ENCODE data around the gene APEH.

APEH gene

DNA sequence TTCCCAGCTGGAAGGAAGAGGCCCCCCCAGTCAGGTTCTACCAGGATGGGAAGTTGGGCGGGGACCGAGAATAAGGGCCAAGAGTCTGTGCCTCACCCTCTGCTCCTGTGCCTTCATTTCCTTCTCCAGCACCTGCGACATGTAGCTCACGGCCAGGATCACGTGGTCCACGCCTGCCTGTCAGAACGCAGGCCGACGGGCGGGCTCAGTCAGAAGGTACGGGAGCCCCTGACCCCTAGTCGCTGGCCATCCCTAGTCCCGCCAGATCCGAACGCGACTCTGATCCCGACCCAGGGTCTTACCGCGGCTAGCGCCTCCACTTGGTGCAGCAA, 49.1 kb downstream of the APEH start:
- Mint-ChIP-seq H3K4me1 (ENCODE audit: low read depth) (peaks cover 34% of the 10 kb centered on the region), H3K36me3 (ENCODE audit: low read depth) (peaks cover 24% of the 10 kb centered on the region), H3K9me3 (no peaks in the 10 kb centered on the region), H3K27me3 (ENCODE audit: low read depth) (no peaks in the 10 kb centered on the region), H3K4me3 (peak overlapping the region; percentile 94), H3K27ac (peak overlapping the region; percentile 96)

DNA sequence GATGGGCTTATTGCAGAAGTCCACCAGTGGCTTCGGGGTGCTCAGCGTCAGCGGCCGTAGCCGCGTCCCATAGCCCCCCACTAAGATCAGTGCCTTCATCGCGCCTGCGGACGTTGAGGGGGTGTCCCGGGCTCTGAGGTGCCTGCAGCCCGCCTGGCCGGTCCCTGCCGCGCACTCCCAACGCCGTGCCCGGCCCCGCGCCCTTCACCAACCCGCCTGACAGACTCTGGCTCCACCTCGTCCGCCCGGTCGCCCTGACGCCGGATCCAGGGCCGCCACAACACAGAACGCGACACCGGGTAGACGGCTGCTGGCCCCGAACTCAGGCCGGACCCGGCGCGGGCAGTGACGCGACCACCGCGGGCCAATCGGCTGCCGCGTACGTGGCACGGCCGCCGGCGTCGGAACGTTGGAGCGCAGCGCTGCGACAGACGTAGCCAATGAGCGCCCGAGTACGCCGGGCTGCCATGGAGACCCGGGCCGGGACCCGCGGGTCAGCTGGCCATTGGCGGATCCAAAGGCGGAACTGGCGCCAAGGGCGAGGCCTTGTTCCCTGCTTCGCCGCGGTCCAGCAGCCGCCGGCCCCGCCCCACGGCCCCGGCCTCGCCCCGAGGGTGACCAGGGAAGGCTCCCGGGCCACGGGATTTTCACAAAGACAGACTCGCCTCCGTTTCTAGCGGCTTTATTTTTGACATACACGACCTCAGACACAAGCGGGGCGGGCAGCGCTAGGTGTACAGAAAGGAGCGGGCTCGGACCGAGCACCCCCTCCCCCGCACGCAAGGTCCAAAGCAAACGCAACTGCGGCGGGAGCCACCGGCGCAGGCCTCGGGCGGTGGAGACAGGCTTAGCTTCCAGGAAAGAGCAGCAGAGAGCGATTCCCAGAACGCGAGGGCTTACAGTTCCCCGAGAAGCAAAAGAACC, 49.7 kb downstream of the APEH start, which contains the start of gene GMPPB:
Gene GMPPB, minus strand, starts transcription at position 324 of the 924 bp plus-strand sequence. Its CDS starts 225 bp downstream, at position 99.
- Mint-ChIP-seq H3K9me3 (no peaks in the 10 kb centered on the region), H3K36me3 (ENCODE audit: low read depth) (peaks cover 25% of the 10 kb centered on the region), H3K4me1 (ENCODE audit: low read depth) (peaks cover 29% of the 10 kb centered on the region), H3K27me3 (ENCODE audit: low read depth) (no peaks in the 10 kb centered on the region), H3K27ac (peak within 1 kb of the TSS; percentile 96), H3K4me3 (peak within 1 kb of the TSS; percentile 94)

DNA sequence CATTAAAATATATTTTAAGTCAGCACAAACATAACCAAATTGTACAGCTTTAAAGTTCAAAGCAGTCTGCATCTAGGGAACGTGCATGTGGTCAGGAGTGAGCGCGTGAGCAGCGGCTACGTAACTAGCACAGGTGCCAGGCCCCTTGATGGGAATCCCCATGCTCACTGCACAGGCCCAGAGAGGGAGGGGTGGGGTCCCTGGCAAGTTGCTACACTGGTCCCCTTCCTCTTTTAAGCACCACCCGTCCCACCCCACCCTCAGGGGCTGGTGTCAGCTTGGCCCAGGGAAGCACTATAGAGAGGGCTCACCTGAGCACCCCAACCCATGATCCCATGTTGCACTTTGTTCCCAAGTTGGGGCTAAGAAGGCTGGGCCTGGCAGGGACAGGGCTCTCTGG, 50.4 kb downstream of the APEH start:
- Mint-ChIP-seq H3K36me3 (ENCODE audit: low read depth) (peaks cover 25% of the 10 kb centered on the region), H3K27me3 (ENCODE audit: low read depth) (no peaks in the 10 kb centered on the region), H3K9me3 (no peaks in the 10 kb centered on the region), H3K4me3 (peak overlapping the region; percentile 94), H3K4me1 (ENCODE audit: low read depth) (peaks cover 22% of the 10 kb centered on the region), H3K27ac (peak overlapping the region; percentile 96)

DNA sequence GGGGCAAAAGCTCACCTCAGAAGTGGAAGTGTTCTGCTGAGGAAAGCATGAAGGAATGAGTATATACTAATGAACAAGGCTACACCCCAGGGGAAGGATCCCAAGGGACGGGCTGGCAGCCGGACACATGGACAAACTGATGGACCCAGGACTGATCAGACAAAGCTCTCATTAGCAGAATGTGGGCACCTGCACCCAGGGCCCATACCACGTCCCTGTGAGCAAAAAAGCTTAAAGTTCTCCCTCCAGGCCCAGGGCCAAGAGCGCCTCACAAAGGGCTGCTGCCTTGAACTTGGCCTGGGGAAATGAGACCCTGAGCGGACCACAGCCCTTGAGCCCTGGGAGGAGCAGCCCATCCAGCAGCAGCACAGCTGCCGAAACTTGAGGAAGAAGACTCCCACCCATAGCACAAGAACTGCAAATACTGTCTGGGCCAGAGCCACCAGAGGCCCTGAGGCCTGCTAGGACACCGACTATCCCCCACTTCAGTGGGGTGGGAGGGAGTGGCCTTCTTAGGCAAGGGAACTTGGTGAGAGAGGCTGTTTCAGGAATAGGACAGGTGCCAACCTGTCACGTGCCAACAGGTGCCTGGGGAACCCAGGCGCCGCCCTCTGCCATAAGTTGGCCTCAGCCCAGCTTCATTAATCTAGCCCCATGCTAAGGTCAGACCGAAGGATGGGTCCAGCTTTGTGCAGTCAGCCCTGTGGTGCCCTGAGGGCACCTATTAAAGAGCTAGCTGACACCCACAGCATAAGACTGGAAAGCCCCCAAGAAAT, 51.9 kb downstream of the APEH start:
- no peaks in the 10 kb centered on the region for H3K9me3 Mint-ChIP-seq
- peaks cover 22% of the 10 kb centered on the region for H3K36me3 Mint-ChIP-seq (ENCODE audit: low read depth)
- H3K27me3 Mint-ChIP-seq (ENCODE audit: low read depth), result no peaks in the 10 kb centered on the region
- H3K4me1 Mint-ChIP-seq (ENCODE audit: low read depth), result peaks cover 15% of the 10 kb centered on the region
- H3K27ac Mint-ChIP-seq, result peak overlapping the region; percentile 57
- no peak overlapping the region for H3K4me3 Mint-ChIP-seq

DNA sequence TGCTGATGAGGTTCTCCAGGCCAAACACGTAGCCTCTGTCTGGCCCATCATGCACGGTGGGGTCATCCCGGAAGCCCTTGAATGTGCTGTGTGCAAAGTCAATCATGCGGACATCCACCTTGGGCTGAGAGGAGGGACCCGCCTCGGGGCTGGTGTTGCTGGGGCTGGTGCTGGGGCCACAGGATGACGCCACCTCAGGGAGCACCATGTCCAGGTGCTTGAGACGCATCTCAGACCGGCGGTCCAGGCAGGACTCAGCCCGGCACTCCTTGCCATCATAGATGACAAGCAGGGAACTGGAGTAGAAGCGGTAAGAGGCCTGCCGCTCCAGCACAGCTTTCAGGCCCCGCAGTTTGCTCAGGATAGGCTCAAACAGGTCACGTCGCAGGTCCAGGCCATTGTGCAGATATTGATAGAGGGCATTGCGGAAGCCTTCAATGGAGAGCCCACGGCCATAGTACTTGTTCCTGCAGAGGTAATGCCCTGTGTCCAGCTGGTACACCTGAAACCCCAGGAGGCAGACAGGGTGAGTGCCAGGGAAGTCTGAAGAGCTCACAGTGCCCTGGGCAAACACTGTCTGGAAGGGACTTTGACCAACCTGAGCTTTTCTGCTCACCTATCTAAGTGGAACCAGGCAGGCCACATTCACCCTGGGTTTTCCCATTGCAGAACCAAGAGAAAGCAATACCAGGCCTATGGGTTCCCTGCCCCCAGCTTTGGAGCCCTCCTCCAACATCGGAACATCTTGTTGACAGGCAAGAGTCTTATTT, 53.2 kb downstream of the APEH start:
- Mint-ChIP-seq H3K27ac (no peak overlapping the region), H3K4me3 (no peak overlapping the region), H3K27me3 (ENCODE audit: low read depth) (no peaks in the 10 kb centered on the region), H3K36me3 (ENCODE audit: low read depth) (peaks cover 21% of the 10 kb centered on the region), H3K4me1 (ENCODE audit: low read depth) (peaks cover 12% of the 10 kb centered on the region), H3K9me3 (no peaks in the 10 kb centered on the region)

DNA sequence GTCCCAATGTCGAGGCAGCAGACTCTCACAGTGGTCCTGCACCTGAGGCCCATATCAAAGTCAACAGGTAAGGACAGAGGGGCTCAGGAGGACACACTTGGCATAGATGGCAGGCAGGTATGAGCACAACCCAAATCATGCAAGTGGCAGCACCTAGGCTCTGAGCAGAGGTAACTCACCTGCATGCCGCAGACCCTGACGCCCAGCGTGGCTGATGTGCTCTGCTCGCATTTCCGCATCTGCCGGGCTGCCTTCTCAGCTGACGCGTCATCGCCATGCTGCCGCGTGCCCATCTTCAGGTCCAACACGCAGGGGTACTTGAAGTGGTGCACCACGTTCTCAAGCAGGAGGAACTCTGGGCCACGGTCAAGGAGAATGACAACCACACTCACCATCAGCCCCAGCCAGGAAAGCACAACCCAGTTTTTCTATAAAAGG, 53.8 kb downstream of the APEH start:
- no peaks in the 10 kb centered on the region for H3K9me3 Mint-ChIP-seq

DNA sequence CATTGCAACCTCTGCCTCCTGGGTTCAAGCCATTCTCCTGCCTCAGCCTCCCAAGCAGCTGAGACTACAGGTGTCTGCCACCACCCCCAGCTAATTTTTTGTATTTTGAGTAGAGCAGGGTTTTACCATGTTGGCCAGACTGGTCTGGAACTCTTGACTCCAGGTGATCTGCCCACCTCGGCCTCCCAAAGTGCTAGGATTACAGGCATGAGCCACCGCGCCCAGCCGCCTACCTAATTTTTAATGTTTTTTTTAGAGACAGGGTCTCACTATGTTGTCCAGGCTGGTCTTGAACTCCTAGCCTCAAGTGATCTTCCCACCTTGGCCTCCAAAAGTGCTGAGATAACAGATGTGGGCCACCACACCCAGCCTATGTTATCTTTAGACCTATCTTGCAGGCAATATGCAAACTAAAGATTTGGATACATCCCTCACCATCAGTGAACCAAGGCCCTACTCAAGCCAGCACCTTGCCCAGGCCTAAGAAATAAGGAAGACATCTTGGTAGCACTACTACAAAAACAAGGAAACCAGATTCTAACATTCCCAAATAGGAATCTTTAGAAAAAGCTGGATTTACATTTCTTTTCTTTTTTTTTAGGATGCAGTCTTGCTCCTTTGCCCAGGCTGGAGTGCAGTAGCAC, 55.9 kb downstream of the APEH start:
- Mint-ChIP-seq H3K36me3 (ENCODE audit: low read depth) (peaks cover 21% of the 10 kb centered on the region), H3K9me3 (no peaks in the 10 kb centered on the region), H3K4me1 (ENCODE audit: low read depth) (no peaks in the 10 kb centered on the region), H3K4me3 (no peak overlapping the region), H3K27ac (no peak overlapping the region), H3K27me3 (ENCODE audit: low read depth) (no peaks in the 10 kb centered on the region)

More for the DNA sequence above, 53.8 kb downstream of the APEH start:
- Mint-ChIP-seq H3K27ac (no peak overlapping the region), H3K4me3 (no peak overlapping the region), H3K4me1 (ENCODE audit: low read depth) (peaks cover 8% of the 10 kb centered on the region), H3K36me3 (ENCODE audit: low read depth) (peaks cover 21% of the 10 kb centered on the region), H3K27me3 (ENCODE audit: low read depth) (no peaks in the 10 kb centered on the region)

DNA sequence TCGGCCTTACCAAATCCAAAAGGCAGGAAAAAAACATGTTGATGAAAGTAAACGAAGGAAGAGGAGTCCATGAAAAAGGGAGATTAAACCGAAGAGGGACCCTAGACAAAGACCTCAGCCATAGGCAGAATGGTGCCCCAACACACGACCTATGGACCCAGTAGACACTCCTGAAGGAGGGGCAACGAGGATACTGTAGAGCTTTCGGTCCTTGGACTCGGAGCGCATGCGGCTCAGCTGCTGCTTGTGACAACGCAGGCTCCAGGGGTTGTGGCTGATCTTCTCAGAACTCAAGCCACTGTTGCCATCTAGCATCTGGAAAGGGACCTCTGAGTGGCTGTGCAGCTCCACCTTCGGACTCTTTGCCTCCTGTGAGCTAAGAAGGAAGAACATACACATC, 58.4 kb downstream of the APEH start:
- no peak overlapping the region for H3K27ac Mint-ChIP-seq
- H3K4me1 Mint-ChIP-seq (ENCODE audit: low read depth), result no peaks in the 10 kb centered on the region
- no peak overlapping the region for H3K4me3 Mint-ChIP-seq
- peaks cover 25% of the 10 kb centered on the region for H3K36me3 Mint-ChIP-seq (ENCODE audit: low read depth)
- H3K9me3 Mint-ChIP-seq, result no peaks in the 10 kb centered on the region
- H3K27me3 Mint-ChIP-seq (ENCODE audit: low read depth), result no peaks in the 10 kb centered on the region

DNA sequence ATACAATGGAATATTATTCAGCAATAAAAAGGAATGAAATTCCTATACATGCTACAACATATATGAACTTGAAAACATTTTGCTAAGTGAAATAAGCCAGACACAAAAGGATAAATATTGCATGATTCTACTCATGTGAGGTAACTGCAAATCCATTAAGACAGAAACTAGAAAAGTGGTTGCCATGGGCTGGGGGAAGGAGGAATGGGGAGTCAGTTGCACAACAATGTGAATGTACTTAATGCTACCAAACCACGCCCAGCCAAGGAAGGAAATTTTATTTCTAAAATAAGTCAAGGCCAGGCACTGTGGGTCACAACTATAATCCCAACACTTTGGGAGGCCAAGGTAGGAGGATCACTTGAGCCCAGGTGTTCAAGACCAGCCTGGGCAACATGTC, 59.4 kb downstream of the APEH start:
- H3K27me3 Mint-ChIP-seq (ENCODE audit: low read depth), result no peaks in the 10 kb centered on the region
- H3K27ac Mint-ChIP-seq, result no peak overlapping the region
- H3K4me3 Mint-ChIP-seq, result no peak overlapping the region
- H3K9me3 Mint-ChIP-seq, result no peaks in the 10 kb centered on the region
- peaks cover under 1% of the 10 kb centered on the region for H3K4me1 Mint-ChIP-seq (ENCODE audit: low read depth)
- H3K36me3 Mint-ChIP-seq (ENCODE audit: low read depth), result peaks cover 28% of the 10 kb centered on the region
